ENCODE data around the gene MYF5. TPM values are rescaled to one million over a fixed set of nuclear protein-coding genes. Genes with fewer than 3 reads are reported as not detected.

Gene MYF5
- total RNA-seq, 4 donors from 2014 or later = not detected

DNA sequence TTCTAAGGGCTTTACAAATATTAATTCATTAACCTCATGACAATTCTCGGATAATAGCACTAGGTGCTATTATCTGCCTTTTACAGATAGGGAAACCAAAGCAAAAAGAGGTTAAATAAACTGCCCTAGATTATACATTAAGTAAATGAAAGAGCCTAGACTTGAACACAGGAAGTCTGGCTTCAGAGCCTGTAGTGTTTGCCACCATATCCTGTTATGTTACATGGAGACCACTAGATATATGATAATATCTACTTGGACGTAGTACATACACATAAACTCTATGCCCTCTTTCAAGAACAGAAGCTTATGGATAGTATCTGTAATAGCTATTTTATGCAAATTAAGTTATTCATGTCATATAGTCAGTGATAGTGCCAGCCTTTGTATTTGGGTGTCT, 26.2 kb upstream of the MYF5 start:
- no peaks in the 10 kb centered on the region for H3K9me3 ChIP-seq
- H3K36me3 ChIP-seq = no peaks in the 10 kb centered on the region
- 50 to 52% methylated on average over 2 of the region's 2 CpGs for WGBS, 2 donors
- no peak overlapping the region for H3K27ac ChIP-seq
- H3K4me3 ChIP-seq = no peak overlapping the region
- intact Hi-C loops (cut with DNase I) = no loop called here
- H3K27me3 ChIP-seq = no peaks in the 10 kb centered on the region
- H3K4me1 ChIP-seq = no peaks in the 10 kb centered on the region
- no peak for DNase-seq
- TF ChIP-seq, protein P1, sequence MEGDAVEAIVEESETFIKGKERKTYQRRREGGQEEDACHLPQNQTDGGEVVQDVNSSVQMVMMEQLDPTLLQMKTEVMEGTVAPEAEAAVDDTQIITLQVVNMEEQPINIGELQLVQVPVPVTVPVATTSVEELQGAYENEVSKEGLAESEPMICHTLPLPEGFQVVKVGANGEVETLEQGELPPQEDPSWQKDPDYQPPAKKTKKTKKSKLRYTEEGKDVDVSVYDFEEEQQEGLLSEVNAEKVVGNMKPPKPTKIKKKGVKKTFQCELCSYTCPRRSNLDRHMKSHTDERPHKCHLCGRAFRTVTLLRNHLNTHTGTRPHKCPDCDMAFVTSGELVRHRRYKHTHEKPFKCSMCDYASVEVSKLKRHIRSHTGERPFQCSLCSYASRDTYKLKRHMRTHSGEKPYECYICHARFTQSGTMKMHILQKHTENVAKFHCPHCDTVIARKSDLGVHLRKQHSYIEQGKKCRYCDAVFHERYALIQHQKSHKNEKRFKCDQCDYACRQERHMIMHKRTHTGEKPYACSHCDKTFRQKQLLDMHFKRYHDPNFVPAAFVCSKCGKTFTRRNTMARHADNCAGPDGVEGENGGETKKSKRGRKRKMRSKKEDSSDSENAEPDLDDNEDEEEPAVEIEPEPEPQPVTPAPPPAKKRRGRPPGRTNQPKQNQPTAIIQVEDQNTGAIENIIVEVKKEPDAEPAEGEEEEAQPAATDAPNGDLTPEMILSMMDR (IDR thresholded peaks at IDR 0.05) = no peak
- no peak for TF ChIP-seq POLR2A (IDR thresholded peaks at IDR 0.05)

GRCh38 chr12:80692114-80692513, 24.6 kb upstream of the MYF5 start:
- H3K9me3 ChIP-seq = no peaks in the 10 kb centered on the region
- H3K36me3 ChIP-seq = no peaks in the 10 kb centered on the region
- H3K4me1 ChIP-seq = no peaks in the 10 kb centered on the region
- 71 to 93% methylated on average over 1 of the region's 1 CpG for WGBS, 2 donors
- H3K4me3 ChIP-seq = no peak overlapping the region
- no peak for DNase-seq
- no peak for TF ChIP-seq POLR2A (IDR thresholded peaks at IDR 0.05)
- intact Hi-C loops (cut with DNase I) = no loop called here
- H3K27ac ChIP-seq = no peak overlapping the region
- no peaks in the 10 kb centered on the region for H3K27me3 ChIP-seq

DNA sequence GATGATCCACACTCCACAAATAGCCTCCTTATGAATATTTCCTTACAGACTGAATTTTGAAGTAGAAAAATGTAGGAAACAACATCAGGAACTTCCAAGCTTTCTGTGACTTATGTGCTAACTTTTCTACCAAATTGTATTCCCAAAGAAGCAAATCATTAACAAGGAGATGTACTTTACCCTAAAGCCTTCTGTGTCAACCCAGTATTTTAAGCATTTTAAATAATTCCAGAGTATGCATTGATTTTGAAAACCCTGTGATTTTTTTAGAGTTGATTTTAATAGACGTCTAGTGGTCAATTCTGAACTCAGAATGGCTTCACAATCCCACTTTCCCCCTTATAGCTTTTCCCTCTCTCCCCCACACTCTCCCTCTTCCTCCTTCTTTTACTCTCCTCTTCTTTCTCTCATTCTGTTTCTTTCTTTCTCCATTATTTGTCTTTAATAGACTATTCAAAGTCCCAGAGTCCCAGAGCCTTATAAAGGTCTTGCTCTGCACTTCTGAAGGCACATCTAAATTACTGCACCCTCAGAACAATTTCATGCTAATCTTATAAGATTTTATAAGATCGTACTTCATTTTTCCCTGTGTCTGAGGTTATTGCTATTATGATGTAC, 19.3 kb upstream of the MYF5 start:
- no peak overlapping the region for H3K4me3 ChIP-seq
- H3K27ac ChIP-seq = no peak overlapping the region
- no peak for DNase-seq
- no peaks in the 10 kb centered on the region for H3K9me3 ChIP-seq
- no peaks in the 10 kb centered on the region for H3K27me3 ChIP-seq
- intact Hi-C loops (cut with DNase I) = no loop called here
- whole genome bisulfite sequencing, 2 donors = 61 to 62% methylated on average over 2 of the region's 2 CpGs
- TF ChIP-seq POLR2A (IDR thresholded peaks at IDR 0.05) = no peak
- TF ChIP-seq, protein P1 (IDR thresholded peaks at IDR 0.05) = no peak
- H3K36me3 ChIP-seq = no peaks in the 10 kb centered on the region
- no peaks in the 10 kb centered on the region for H3K4me1 ChIP-seq

- Histone ChIP-seq H3K27ac (no peak overlapping the region), H3K4me3 (no peak overlapping the region), H3K27me3 (no peaks in the 10 kb centered on the region), H3K9me3 (no peaks in the 10 kb centered on the region), H3K4me1 (no peaks in the 10 kb centered on the region), H3K36me3 (no peaks in the 10 kb centered on the region)
- no peak for TF ChIP-seq POLR2A (IDR thresholded peaks at IDR 0.05)
- TF ChIP-seq, protein P1 (IDR thresholded peaks at IDR 0.05) = no peak
- WGBS, 2 donors = 53 to 71% methylated on average over 7 of the region's 7 CpGs
- intact Hi-C loops (cut with DNase I) = no loop called here
- no peak for DNase-seq
These were observed 18.5 kb upstream of the MYF5 start for GRCh38 chr12:80698256-80698655.

GRCh38 chr12:80698847-80699542, 17.7 kb upstream of the MYF5 start:
- no peak for DNase-seq
- Histone ChIP-seq H3K4me3 (no peak overlapping the region), H3K27me3 (no peaks in the 10 kb centered on the region), H3K27ac (no peak overlapping the region), H3K4me1 (no peaks in the 10 kb centered on the region), H3K36me3 (no peaks in the 10 kb centered on the region), H3K9me3 (no peaks in the 10 kb centered on the region)
- TF ChIP-seq POLR2A (IDR thresholded peaks at IDR 0.05) = no peak
- TF ChIP-seq, protein P1 (IDR thresholded peaks at IDR 0.05) = no peak
- WGBS, 2 donors = 53 to 61% methylated on average over 7 of the region's 7 CpGs
- intact Hi-C loops (cut with DNase I) = no loop called here

Data from esophagus squamous epithelium (tissue), 5 donors.